GM12892 (cell line): ENCODE results near the gene EXOSC7.
"Not testable (repeated sequence)": the region's sequence is repeated elsewhere in the genome, so short reads cannot be mapped to it uniquely, and the experiment has no call there.

Experiments
- DNase-seq: peaks from one replicate; pipeline ENCODE4 v3.0.0; 2011; ENCODE audit not compliant: insufficient read length
- FAIRE-seq: peaks from 2 replicates; lab custom pipeline; 2011; peaks lifted over from hg19 to GRCh38; lab: Jason Lieb, UNC
- POLR2A ChIP-seq: IDR thresholded peaks from 2 replicates; pipeline ENCODE4 v1.6.1; 2011; ENCODE audit warnings: low read depth, low read length, control low read depth
- POLR2AphosphoS5 ChIP-seq: IDR thresholded peaks from 2 replicates; pipeline ENCODE4 v1.6.1; 2011; ENCODE audit warnings: low read depth, low read length, control low read depth
- TAF1 ChIP-seq: IDR thresholded peaks from 2 replicates; pipeline ENCODE4 v1.6.1; 2011; ENCODE audit warnings: low read depth, mild to moderate bottlenecking, control low read depth, low read length, borderline replicate concordance

The EXOSC7 gene

DNA sequence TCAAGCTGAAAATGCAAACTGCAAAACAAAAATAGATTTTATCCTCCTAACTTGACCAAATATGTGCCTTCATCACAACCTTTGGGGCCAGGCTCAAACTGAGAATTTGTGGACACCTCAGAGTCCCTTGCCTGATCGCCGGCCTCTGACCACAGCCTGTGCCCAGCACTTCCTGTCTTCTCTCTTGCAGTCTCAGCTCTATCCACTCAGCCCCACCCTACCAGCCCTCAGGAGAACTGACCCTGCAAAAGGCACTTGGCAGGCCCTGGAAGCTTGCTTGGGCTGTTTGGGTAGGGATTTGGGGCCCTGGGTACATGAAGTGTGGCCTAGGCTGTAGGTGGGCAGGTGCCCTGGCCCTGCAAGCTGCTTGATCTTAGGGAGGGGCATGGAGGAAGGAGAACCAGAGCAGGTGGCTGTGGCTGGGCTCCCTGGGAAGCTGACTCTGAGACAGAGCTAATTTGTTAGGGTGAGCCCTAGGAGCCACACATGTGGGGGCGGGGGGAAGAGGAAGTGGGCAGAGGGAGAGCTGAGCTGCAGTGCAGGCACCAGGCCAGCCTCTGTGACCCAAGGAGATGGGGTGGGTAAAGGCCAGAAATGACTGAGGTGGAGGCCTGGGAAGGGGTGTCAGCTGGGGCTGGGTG, 58.7 kb downstream of the EXOSC7 start:
- peak; percentile 74 for FAIRE-seq
- TF ChIP-seq TAF1 (no peak), POLR2AphosphoS5 (no peak), POLR2A (no peak)

DNA sequence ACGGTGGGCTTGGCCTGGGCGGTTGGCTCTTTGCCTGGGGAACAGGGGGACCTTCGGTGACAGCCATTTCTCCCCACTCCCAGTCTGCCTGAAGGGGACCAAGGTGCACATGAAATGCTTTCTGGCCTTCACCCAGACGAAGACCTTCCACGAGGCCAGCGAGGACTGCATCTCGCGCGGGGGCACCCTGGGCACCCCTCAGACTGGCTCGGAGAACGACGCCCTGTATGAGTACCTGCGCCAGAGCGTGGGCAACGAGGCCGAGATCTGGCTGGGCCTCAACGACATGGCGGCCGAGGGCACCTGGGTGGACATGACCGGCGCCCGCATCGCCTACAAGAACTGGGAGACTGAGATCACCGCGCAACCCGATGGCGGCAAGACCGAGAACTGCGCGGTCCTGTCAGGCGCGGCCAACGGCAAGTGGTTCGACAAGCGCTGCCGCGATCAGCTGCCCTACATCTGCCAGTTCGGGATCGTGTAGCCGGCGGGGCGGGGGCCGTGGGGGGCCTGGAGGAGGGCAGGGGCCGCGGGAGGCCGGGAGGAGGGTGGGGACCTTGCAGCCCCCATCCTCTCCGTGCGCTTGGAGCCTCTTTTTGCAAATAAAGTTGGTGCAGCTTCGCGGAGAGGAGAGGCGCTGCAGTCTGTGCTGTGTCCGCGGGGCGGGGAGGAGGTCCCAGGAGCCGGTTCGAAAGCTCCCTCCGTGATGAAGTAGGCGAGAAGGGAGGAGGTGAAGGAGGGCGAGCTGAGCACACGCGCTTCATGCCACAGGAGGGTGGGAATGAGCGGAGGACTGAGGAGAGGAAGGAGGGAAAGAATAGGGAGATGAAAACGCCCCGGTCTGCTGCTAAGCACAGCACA, 59.6 kb downstream of the EXOSC7 start:
- TF ChIP-seq POLR2A, result no peak
- no peak for TF ChIP-seq TAF1
- TF ChIP-seq POLR2AphosphoS5, result no peak
- DNase-seq (no peak), FAIRE-seq (no peak)

More for the DNA sequence above, 58.7 kb downstream of the EXOSC7 start:
- DNase-seq, result no peak

DNA sequence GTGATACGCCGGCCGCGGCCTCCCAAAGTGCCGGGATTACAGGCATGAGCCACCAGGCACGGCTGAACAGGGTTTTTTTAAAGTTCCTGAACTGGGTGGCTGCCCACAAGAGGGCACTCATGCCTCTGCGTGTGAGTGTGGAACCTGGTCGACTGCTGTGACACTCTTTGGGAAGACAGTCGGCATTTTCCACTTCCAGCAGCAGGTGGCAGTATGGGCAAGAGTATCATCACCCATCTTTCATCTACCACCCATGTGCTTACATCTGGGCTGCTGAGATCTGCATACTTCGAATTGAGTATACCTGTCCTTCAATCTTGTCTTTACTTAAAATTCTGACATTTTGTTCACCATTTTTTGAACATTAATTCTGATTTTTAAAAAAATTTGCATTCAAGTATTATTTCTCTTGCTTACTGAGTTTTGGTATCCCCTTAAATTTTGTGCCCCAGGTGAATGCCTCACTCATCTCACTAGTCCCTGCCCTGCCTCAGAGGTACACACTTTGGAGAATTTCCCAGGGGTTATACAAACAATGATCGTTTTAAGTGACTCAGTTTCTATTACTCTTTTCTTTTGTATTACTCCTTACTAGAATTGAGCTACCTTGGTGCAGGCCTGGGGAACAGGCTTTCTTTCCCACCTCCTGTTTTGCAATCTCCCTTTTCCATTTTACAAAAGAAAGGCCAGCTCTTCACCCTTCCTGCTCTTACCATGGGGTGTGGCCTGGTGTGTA, 61.8 kb downstream of the EXOSC7 start:
- FAIRE-seq, result peak; percentile 98
- peak; percentile 75 for DNase-seq
- TF ChIP-seq POLR2A (no peak), POLR2AphosphoS5 (no peak)

DNA sequence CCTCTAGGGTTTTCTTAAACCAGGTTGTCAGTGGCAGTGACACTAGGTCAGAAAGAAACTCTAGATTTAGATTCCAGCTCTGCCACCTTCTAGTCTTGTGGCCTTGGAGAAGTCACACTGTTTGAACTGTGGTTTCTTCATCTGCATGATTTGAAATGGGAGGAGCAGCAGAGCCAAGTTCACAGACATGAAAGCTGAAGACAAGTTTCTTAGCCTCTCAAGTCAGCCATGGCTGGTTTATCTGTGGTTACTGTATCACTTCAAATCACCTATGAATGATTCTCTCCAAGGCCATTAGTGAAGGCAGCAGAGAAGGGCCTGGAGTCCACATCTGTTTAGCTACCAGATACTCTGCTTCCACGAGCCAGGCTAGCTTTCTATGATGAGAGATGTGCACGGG, 65.6 kb downstream of the EXOSC7 start:
- no peak for FAIRE-seq

DNA sequence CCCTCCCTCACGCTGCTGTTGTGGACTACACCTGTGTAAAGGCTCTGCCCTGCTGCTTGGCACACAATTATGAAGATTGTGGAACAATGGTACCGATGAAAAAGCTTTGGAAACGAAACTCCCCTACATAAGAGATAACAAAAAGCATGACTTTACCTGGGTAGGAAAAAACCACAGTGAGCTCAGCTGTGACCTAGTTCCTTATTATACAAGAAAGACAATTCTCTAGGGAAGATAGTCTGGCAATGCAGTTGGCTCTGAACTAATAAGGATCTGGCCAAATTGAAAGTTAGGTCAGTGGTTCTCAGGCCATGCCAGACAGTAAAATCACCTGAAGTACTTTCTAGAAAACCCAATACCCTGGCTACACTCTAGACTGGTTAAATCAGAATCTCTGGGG, 66.1 kb downstream of the EXOSC7 start:
- FAIRE-seq, result no peak

More for the DNA sequence above, 65.6 kb downstream of the EXOSC7 start:
- DNase-seq, result no peak
- no peak for TF ChIP-seq TAF1
- no peak for TF ChIP-seq POLR2AphosphoS5
- no peak for TF ChIP-seq POLR2A

DNA sequence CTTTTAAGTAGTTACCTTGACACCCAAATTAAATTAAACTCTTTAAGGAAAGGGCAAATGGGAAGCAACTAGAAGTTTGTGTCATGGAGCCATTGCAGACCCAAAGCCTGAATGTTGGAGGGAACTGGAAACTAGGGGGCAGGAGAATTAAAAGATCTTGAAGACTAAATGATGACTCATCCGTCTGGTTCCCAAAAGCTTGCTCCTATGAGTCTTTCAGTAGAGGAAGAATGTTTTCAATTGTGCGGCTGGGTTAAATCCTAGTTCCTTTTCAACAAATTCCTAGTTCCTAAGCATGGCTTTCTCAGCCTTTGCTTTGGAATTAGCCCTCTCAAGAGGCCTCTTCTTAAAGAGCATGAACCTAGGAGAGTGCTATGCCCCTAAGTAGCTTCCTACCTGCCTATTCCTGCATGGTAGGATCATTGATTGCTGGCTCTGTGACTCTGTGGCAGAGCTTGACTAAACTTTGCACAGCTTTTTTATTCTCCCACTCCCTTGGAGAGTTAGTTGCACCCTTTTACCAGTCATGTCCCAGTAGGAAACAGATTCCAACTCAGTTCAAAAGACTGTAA, 67.8 kb downstream of the EXOSC7 start:
- DNase-seq, result no peak

More for the DNA sequence above, 66.1 kb downstream of the EXOSC7 start:
- no peak for DNase-seq
- TF ChIP-seq TAF1 (no peak), POLR2AphosphoS5 (no peak), POLR2A (no peak)

DNA sequence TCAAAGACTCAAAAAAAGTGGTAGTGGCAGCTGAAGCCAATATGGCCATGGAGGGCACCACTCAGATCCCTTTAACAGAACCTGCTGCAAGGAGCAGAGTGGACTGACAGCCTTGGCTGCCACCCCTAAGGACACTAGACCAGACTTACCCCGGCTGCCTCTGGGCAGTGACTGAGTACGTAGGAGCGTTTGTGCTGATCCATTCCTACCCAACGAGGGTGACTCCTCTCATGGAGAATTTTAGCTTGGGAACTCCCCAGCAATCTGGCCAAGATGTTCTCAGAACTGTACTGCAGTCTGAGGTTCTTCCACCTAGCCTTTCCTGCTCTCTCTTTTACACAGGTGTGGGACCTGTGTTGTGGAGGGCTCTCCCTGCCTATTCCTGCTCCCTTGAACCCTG, 72.2 kb downstream of the EXOSC7 start:
- no peak for DNase-seq
- FAIRE-seq, result no peak
- TF ChIP-seq POLR2AphosphoS5 (no peak), POLR2A (no peak), TAF1 (no peak)

More for the DNA sequence above, 67.8 kb downstream of the EXOSC7 start:
- TF ChIP-seq TAF1 (no peak), POLR2AphosphoS5 (no peak), POLR2A (no peak)
- no peak for FAIRE-seq

DNA sequence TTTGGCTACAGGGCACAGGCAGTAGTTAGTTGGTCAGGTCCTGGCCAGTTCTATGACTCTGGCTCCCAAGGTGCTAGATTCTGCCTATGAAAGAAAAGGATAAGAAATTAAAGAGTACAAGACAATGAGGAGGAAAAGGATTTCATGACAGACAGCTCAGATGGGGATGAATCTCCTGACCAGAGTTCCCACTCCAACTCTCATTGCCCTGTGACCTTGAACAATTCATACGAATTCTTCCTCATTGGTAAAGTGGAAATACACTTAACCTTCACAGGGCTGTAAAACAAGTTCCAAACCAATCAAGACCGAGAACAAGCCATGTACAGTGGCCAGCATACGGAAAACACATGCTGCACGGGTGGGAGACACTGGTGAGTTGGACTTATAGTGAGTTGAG, 73.8 kb downstream of the EXOSC7 start:
- FAIRE-seq (no peak), DNase-seq (no peak)
- no peak for TF ChIP-seq POLR2AphosphoS5
- TF ChIP-seq TAF1, result no peak
- TF ChIP-seq POLR2A, result no peak

DNA sequence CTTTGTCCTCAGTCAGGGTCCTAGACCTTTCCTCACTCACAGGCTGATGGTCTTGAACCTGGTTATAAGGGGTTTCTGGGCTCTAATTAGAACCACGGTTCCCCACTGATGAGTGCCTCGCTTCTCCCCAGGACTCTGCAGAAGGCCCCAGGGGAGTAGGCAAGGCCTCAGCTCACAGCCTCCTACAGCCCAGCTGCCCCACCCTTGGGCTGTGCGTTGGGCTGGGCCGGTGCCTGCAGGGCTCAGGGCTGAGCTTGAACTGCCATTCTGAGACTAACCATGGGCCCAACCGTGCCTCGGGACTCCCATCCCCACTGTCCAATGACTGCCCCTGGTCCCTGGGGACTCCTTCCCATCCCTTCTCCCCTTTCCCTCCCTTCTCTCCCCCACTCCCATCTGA, 75.6 kb downstream of the EXOSC7 start:
- TF ChIP-seq POLR2AphosphoS5 (no peak), POLR2A (no peak), TAF1 (no peak)
- DNase-seq (no peak), FAIRE-seq (no peak)

DNA sequence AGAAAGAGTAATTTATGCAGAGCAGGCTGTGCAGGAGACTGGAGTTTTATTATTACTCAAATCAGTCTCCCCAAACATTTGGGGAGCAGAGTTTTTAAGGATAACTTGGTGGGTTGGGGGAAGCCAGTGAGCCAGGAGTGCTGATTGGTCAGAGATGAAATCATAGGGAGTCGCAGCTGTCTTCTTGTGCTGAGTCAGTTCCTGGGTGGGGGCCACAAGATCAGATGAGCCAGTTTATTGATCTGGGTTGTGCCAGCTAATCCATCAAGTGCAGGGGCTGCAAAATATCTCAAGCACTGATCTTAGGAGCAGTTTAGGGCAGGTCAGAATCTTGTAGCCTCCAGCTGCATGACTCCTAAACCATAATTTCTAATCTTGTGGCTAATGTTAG, 77.8 kb downstream of the EXOSC7 start:
- not testable (repeated sequence) for FAIRE-seq, DNase-seq

DNA sequence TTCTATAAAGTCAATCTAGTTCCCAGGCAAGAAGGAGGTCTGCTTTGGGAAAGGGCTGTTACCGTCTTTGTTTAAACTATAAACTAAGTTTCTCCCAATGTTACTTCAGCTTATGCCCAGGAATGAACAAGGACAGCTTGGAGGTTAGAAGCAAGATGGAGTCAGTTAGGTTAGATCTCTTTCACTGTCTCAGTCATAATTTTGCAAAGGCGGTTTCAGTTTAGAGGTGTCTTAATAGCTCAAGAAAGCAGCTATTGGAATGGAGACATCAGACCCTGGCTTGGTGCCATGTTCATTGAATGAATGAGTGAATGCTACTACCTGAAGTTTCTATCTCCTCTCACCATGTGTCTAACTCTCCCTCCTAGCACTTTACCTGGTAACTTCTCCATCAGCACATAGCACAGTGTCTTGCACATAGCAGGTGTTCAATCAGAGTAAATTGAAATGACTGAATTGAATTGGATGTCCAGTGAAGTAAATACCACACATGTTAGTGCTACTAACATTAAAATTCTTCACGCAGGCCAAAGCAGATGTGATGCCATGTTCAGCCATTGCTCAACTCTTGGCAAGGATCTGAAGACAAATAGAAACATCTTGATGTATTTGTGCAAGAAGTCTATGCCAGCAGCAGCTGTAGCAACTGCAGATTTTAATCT, 78.3 kb downstream of the EXOSC7 start:
- FAIRE-seq (no peak), DNase-seq (no peak)
- TF ChIP-seq POLR2A (no peak), POLR2AphosphoS5 (no peak), TAF1 (no peak)
